Stimulated activated naive B cell treated with anti-CD40 and anti-IgM and Interleukin-4, amounts not matched to agents 10 μg/mL and 1 μg/mL and 100 μg/mL, for 72 hours (primary cell): Measurements from ENCODE around the gene ARHGAP10.
"Not testable (repeated sequence)": the region's sequence is repeated elsewhere in the genome, so short reads cannot be mapped to it uniquely, and the experiment has no call there.

Experiments used
- ATAC-seq, 2 donors: fragments of 150-1000 bp; cut with Tn5 transposase; replicated peaks; 2 replicates each; pipeline ENCODE4 v1.10.0; 2021; ENCODE audit warnings: moderate library complexity in 1 of 2
- DNase-seq: peaks from one replicate; pipeline ENCODE4 v3.0.0; 2021
- H3K27ac Mint-ChIP-seq: one replicate; pipeline ENCODE4 v1.8.0; 2022; ENCODE audit warnings: mild to moderate bottlenecking, mixed read lengths
- H3K27me3 Mint-ChIP-seq, 2 donors: one replicate each; pipeline ENCODE4 v1.8.0; 2022; ENCODE audit warnings: mixed read lengths in 2 of 2
- H3K36me3 Mint-ChIP-seq, 2 donors: one replicate each; pipeline ENCODE4 v1.8.0; 2022; ENCODE audit warnings: mixed read lengths in 2 of 2, mild to moderate bottlenecking in 1 of 2
- H3K4me1 Mint-ChIP-seq, 2 donors: one replicate each; pipeline ENCODE4 v1.8.0; 2022; ENCODE audit warnings: mixed read lengths in 2 of 2, mild to moderate bottlenecking in 1 of 2
- H3K4me3 Mint-ChIP-seq, 2 donors: one replicate each; pipeline ENCODE4 v1.8.0; 2022; ENCODE audit warnings: mild to moderate bottlenecking in 2 of 2, mixed read lengths in 2 of 2, moderate library complexity in 1 of 2
- H3K9me3 Mint-ChIP-seq, 2 donors: one replicate each; pipeline ENCODE4 v1.8.0; 2022; ENCODE audit warnings: mixed read lengths in 2 of 2, mild to moderate bottlenecking in 1 of 2

The ARHGAP10 gene

DNA sequence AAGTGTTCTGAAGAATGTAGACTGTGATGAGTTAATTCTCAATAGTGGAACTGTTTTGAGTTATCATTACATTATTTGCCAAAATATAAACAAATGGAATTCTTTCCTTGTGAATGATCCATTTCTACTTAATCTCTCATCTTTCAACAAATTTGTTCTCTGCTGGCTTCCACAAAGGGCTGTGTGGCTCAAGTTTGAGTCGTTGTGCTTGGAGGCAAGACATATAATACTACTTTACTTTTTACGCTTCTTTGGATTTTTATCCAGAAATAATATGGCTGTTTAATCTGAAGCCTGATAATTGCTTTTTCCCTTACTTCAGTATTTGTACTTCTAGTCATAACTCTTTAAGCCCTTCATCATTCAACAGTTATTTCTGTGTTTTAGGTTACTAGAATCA is 169.5 kb downstream of the ARHGAP10 start:
- DNase-seq: no peak
- no peak overlapping the region for H3K4me3 Mint-ChIP-seq
- no peak for ATAC-seq
- peaks cover 5 to 15% of the 10 kb centered on the region in 2 donors for H3K27me3 Mint-ChIP-seq
- H3K36me3 Mint-ChIP-seq: no peaks in the 10 kb centered on the region
- H3K9me3 Mint-ChIP-seq: peaks cover 3 to 6% of the 10 kb centered on the region in 2 donors
- H3K27ac Mint-ChIP-seq: no peak overlapping the region
- no peaks in the 10 kb centered on the region for H3K4me1 Mint-ChIP-seq

- H3K27ac Mint-ChIP-seq: no peak overlapping the region
- peaks cover 3 to 6% of the 10 kb centered on the region in 2 donors for H3K9me3 Mint-ChIP-seq
- no peak overlapping the region for H3K4me3 Mint-ChIP-seq
- DNase-seq: no peak
- no peak for ATAC-seq
- H3K4me1 Mint-ChIP-seq: no peaks in the 10 kb centered on the region
- no peaks in the 10 kb centered on the region for H3K36me3 Mint-ChIP-seq
- H3K27me3 Mint-ChIP-seq: peaks cover 5 to 15% of the 10 kb centered on the region in 2 donors
These were observed 170.0 kb downstream of the ARHGAP10 start for GRCh38 chr4:147901916-147902315.

DNA sequence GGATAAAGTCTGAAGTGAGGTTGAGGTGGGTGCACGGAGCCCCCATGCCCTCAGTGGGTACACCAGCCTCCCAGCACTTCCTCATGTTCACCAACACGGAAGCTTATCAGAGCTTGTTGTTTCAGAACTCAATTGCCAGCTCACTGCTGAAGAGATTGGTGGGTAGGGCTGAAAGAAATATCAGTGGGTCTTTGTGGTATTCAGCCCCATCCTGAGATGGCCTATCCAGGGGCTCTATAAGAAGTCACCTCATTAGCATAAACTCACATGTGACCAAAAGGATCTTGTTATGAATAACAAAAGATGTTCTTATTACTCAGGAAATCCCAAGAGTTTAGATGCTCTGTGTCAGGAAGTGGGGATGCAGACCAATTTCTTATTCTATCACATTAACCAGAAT is 177.3 kb downstream of the ARHGAP10 start:
- H3K36me3 Mint-ChIP-seq: no peaks in the 10 kb centered on the region
- H3K4me3 Mint-ChIP-seq: no peak overlapping the region
- no peak for DNase-seq
- H3K4me1 Mint-ChIP-seq: no peaks in the 10 kb centered on the region
- no peaks in the 10 kb centered on the region for H3K9me3 Mint-ChIP-seq
- H3K27me3 Mint-ChIP-seq: no peaks in the 10 kb centered on the region
- no peak for ATAC-seq
- H3K27ac Mint-ChIP-seq: no peak overlapping the region

DNA sequence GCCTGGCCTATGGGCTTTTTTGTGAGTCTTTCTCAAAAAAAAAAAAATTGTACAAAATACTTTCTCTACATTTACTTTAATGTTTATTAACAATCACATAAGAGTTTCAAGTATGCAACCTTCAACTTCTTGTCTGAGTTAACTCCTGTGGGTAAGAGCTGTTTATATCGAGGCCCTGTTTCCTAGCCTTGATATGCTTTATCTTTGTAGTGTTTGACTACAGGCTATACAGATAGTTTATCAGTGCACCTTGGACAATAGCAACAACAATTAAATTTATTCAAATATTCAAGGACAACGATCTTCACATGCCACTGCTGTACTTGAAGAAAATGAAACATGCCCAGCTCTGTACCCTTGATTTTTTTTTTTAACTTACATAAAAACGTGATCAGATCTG is 178.4 kb downstream of the ARHGAP10 start:
- ATAC-seq: no peak

GRCh38 chr4:147912106-147912505 is 180.2 kb downstream of the ARHGAP10 start:
- H3K27ac Mint-ChIP-seq, DNase-seq, H3K9me3 Mint-ChIP-seq, H3K36me3 Mint-ChIP-seq, ATAC-seq, H3K4me3 Mint-ChIP-seq, H3K27me3 Mint-ChIP-seq, H3K4me1 Mint-ChIP-seq: not testable (repeated sequence)

More for the DNA sequence above, 178.4 kb downstream of the ARHGAP10 start:
- H3K9me3 Mint-ChIP-seq: no peaks in the 10 kb centered on the region
- no peaks in the 10 kb centered on the region for H3K27me3 Mint-ChIP-seq
- no peaks in the 10 kb centered on the region for H3K36me3 Mint-ChIP-seq
- no peaks in the 10 kb centered on the region for H3K4me1 Mint-ChIP-seq
- no peak overlapping the region for H3K27ac Mint-ChIP-seq
- no peak for DNase-seq
- H3K4me3 Mint-ChIP-seq: no peak overlapping the region

GRCh38 chr4:147913137-147913536 is 181.2 kb downstream of the ARHGAP10 start:
- H3K4me1 Mint-ChIP-seq: no peaks in the 10 kb centered on the region
- no peaks in the 10 kb centered on the region for H3K27me3 Mint-ChIP-seq
- DNase-seq (no peak), ATAC-seq (no peak)
- H3K27ac Mint-ChIP-seq: no peak overlapping the region
- no peaks in the 10 kb centered on the region for H3K9me3 Mint-ChIP-seq
- no peaks in the 10 kb centered on the region for H3K36me3 Mint-ChIP-seq
- no peak overlapping the region for H3K4me3 Mint-ChIP-seq

DNA sequence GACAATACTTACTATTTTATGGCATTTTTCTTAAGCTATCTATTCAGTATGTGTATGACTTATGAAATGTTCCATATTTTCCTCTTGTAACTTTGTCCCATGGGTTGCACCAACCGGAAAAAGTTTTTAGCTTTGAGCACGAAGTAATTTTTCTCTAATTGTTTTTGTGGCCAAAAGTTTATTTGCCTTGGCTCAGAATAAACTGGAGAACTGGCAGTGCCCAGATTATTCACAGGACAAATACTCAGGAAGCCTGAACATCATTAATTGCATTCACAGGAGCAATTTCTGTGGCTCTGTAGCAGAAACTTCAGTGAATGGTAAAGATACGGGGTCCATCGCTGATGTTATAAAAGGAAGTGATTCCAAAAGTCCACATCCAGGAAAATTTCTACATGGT is 184.5 kb downstream of the ARHGAP10 start:
- no peak overlapping the region for H3K4me3 Mint-ChIP-seq
- no peaks in the 10 kb centered on the region for H3K4me1 Mint-ChIP-seq
- H3K36me3 Mint-ChIP-seq: no peaks in the 10 kb centered on the region
- no peaks in the 10 kb centered on the region for H3K9me3 Mint-ChIP-seq
- DNase-seq (no peak), ATAC-seq (no peak)
- H3K27me3 Mint-ChIP-seq: no peaks in the 10 kb centered on the region
- H3K27ac Mint-ChIP-seq: no peak overlapping the region

DNA sequence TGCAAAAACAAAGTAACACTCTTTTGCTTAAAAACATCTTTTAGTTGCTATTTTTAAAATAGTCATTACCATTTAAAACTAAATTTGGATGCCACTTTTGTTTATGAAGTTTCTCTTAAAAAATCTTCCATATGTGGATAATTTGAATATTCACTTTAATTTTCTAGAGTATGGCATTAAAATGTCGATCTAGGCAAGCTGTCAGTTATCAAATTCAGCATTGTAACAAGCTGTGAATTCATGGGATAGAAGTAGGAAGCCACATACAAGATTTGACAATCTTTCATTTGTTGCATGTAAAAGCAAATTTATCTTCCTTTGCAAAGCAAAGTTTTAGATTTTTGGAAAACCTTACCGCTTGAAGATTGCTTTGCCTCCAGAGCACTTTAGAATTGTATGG is 191.5 kb downstream of the ARHGAP10 start:
- Mint-ChIP-seq H3K27me3 (no peaks in the 10 kb centered on the region), H3K36me3 (no peaks in the 10 kb centered on the region), H3K27ac (no peak overlapping the region), H3K4me1 (no peaks in the 10 kb centered on the region), H3K9me3 (no peaks in the 10 kb centered on the region), H3K4me3 (no peak overlapping the region)
- DNase-seq (no peak), ATAC-seq (no peak)

- ATAC-seq: no peak
- Mint-ChIP-seq H3K4me1 (no peaks in the 10 kb centered on the region), H3K36me3 (no peaks in the 10 kb centered on the region), H3K27me3 (no peaks in the 10 kb centered on the region), H3K27ac (no peak overlapping the region), H3K9me3 (no peaks in the 10 kb centered on the region), H3K4me3 (no peak overlapping the region)
- no peak for DNase-seq
These were observed 192.0 kb downstream of the ARHGAP10 start for GRCh38 chr4:147923854-147924253.

DNA sequence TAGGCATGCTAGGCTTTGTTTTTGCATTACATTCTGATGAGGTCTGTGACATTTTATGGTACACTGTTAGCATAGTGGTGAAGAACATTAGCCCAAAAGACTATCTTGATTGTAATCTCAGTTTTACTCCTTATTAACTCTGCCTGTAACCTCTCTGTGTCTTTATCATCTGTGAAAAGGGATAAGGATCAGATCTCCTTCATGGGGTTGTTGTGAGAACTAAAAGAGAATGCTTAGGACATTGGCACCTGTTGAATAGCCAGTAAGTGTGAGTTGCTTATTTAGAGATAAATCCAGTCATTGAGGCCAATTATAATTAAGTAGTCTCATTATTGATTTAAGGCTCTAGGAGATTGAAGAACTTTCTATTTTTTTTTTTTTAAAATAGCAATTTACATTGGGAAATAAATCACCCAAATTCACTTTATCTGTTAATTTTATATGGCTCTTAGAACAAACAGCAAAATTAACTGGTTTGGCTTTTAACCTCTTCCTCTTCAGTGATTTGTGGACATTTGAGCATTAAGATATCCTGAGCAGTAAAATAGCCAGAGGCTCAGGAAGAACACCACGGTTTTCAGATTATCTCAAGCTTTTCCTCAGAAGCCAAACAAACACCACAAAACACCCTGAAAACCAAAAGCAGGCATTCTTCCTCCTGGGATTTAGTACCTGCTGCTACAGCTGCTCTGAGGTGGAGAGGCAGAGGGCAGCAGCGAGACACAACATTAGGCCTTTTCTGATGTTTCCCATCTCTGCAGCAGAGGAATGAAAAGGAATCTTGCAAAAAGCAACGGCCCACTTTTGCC is 192.9 kb downstream of the ARHGAP10 start:
- no peak for DNase-seq
- H3K4me3 Mint-ChIP-seq: no peak overlapping the region
- H3K36me3 Mint-ChIP-seq: no peaks in the 10 kb centered on the region
- H3K27ac Mint-ChIP-seq: no peak overlapping the region
- no peak for ATAC-seq
- H3K27me3 Mint-ChIP-seq: no peaks in the 10 kb centered on the region
- H3K9me3 Mint-ChIP-seq: no peaks in the 10 kb centered on the region
- no peaks in the 10 kb centered on the region for H3K4me1 Mint-ChIP-seq

- Mint-ChIP-seq H3K9me3 (no peaks in the 10 kb centered on the region), H3K4me1 (no peaks in the 10 kb centered on the region), H3K27ac (no peak overlapping the region), H3K4me3 (no peak overlapping the region), H3K27me3 (no peaks in the 10 kb centered on the region), H3K36me3 (no peaks in the 10 kb centered on the region)
- DNase-seq (no peak), ATAC-seq (no peak)
These were observed 195.7 kb downstream of the ARHGAP10 start for GRCh38 chr4:147927377-147928137.

DNA sequence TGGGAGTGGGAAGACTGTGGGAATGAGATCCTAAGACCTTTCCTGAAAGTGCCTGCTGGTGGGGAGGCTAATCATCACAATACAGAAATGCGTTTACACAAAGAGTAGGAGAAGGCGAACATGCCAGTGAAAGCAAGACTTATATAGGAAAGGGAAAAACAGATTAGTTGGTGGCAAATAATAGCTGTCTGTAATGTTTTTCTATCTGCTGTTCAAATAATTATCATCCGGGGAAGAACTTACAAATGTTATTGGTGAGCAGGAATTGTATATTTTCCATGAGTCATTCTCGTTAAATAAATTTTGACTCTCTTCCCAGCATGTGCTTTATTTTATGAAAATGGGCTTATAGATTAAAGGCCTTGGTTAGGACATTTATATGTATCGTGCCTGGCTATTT is 196.5 kb downstream of the ARHGAP10 start:
- H3K4me1 Mint-ChIP-seq: no peaks in the 10 kb centered on the region
- no peaks in the 10 kb centered on the region for H3K9me3 Mint-ChIP-seq
- H3K27me3 Mint-ChIP-seq: no peaks in the 10 kb centered on the region
- H3K27ac Mint-ChIP-seq: no peak overlapping the region
- H3K4me3 Mint-ChIP-seq: no peak overlapping the region
- no peaks in the 10 kb centered on the region for H3K36me3 Mint-ChIP-seq
- no peak for DNase-seq
- ATAC-seq: no peak

GRCh38 chr4:147929746-147930145 is 197.9 kb downstream of the ARHGAP10 start:
- DNase-seq: no peak
- no peaks in the 10 kb centered on the region for H3K27me3 Mint-ChIP-seq
- ATAC-seq: no peak
- no peaks in the 10 kb centered on the region for H3K36me3 Mint-ChIP-seq
- H3K9me3 Mint-ChIP-seq: no peaks in the 10 kb centered on the region
- H3K4me3 Mint-ChIP-seq: no peak overlapping the region
- H3K27ac Mint-ChIP-seq: no peak overlapping the region
- H3K4me1 Mint-ChIP-seq: no peaks in the 10 kb centered on the region

DNA sequence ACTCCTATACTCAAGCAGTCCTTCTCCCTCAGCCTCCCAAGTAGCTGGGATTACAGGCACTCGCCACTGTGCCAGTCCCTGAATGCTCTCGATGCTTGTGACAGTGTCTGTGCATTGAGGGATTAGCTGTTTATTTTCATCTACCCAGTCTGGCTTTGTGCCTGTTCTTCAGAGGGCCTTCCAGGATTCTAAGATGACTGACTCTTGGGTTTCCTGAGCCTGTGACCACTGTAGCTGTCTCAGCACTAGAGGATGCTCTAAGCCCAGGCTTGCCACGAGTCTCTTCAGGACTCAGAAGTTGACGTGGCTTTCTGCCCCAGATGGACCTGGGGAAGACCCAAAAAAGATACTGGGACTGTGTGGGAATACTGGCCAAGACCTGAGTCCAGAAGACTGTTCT is 201.4 kb downstream of the ARHGAP10 start:
- Mint-ChIP-seq H3K27me3 (no peaks in the 10 kb centered on the region), H3K36me3 (no peaks in the 10 kb centered on the region), H3K9me3 (no peaks in the 10 kb centered on the region), H3K27ac (no peak overlapping the region), H3K4me1 (no peaks in the 10 kb centered on the region), H3K4me3 (no peak overlapping the region)
- DNase-seq (no peak), ATAC-seq (peak; percentile 56 to 60)

GRCh38 chr4:147933779-147934178 is 201.9 kb downstream of the ARHGAP10 start:
- Mint-ChIP-seq H3K27me3 (no peaks in the 10 kb centered on the region), H3K4me3 (no peak overlapping the region), H3K4me1 (no peaks in the 10 kb centered on the region), H3K9me3 (no peaks in the 10 kb centered on the region), H3K27ac (no peak overlapping the region), H3K36me3 (no peaks in the 10 kb centered on the region)
- DNase-seq (no peak), ATAC-seq (peak in 1 of 2 donors; percentile 5)
